Measurements from ENCODE around the gene SNRPB. TPM values are rescaled to one million over a fixed set of nuclear protein-coding genes. Genes with fewer than 3 reads are reported as not detected.

The SNRPB gene
- polyA plus RNA-seq, 4 donors: 147 to 316 (median 179) TPM

- DNase-seq (no peak), FAIRE-seq (no peak)
- peaks cover 23 to 36% (median 31%) of the 10 kb centered on the region in 3 donors for H3K36me3 ChIP-seq (ENCODE audit: control insufficient read depth in 3 of 3, insufficient read depth in 2 of 3, low read depth in 1 of 3, low read length in 3 of 3)
- no peaks in the 10 kb centered on the region for H3K27me3 ChIP-seq (ENCODE audit: control insufficient read depth in 3 of 3, insufficient read depth in 3 of 3, low read length in 3 of 3)
- 92 to 94% (median 92%) methylated on average over 3 of the region's 3 CpGs for WGBS, 3 donors
- no peaks in the 10 kb centered on the region for H3K9me3 ChIP-seq (ENCODE audit: control insufficient read depth in 2 of 2, insufficient read depth in 1 of 2, low read depth in 1 of 2, low read length in 1 of 2)
- H3K27ac ChIP-seq (ENCODE audit: low read depth in 1 of 3, low read length in 2 of 3): no peak overlapping the region
- no peaks in the 10 kb centered on the region for H3K4me1 ChIP-seq (ENCODE audit: control insufficient read depth in 3 of 3, insufficient read depth in 2 of 3, low read depth in 1 of 3, low read length in 2 of 3)
- H3K4me3 ChIP-seq (ENCODE audit: low read depth in 1 of 3, low read length in 3 of 3): no peak overlapping the region
Measured at GRCh38 chr20:2458919-2459499, 11.6 kb downstream of the SNRPB start.

GRCh38 chr20:2455771-2456497 lies 14.7 kb downstream of the SNRPB start:
- no peak for FAIRE-seq

GRCh38 chr20:2453792-2454191 lies 16.8 kb downstream of the SNRPB start:
- DNase-seq (no peak), FAIRE-seq (no peak)
- Histone ChIP-seq H3K4me3 (ENCODE audit: low read depth in 1 of 3, low read length in 3 of 3) (no peak overlapping the region), H3K9me3 (ENCODE audit: control insufficient read depth in 2 of 2, insufficient read depth in 1 of 2, low read depth in 1 of 2, low read length in 1 of 2) (no peaks in the 10 kb centered on the region), H3K36me3 (ENCODE audit: control insufficient read depth in 3 of 3, insufficient read depth in 2 of 3, low read depth in 1 of 3, low read length in 3 of 3) (no peaks in the 10 kb centered on the region), H3K4me1 (ENCODE audit: control insufficient read depth in 3 of 3, insufficient read depth in 2 of 3, low read depth in 1 of 3, low read length in 2 of 3) (no peaks in the 10 kb centered on the region), H3K27me3 (ENCODE audit: control insufficient read depth in 3 of 3, insufficient read depth in 3 of 3, low read length in 3 of 3) (no peaks in the 10 kb centered on the region), H3K27ac (ENCODE audit: low read depth in 1 of 3, low read length in 2 of 3) (no peak overlapping the region)
- 77 to 83% (median 83%) methylated on average over 3 of the region's 3 CpGs for WGBS, 3 donors

More at GRCh38 chr20:2455771-2456497, 14.7 kb downstream of the SNRPB start:
- H3K9me3 ChIP-seq (ENCODE audit: control insufficient read depth in 2 of 2, insufficient read depth in 1 of 2, low read depth in 1 of 2, low read length in 1 of 2): no peaks in the 10 kb centered on the region
- 77 to 89% (median 88%) methylated on average over 2 of the region's 2 CpGs for WGBS, 3 donors
- peaks cover 3 to 9% (median 8%) of the 10 kb centered on the region in 3 donors for H3K36me3 ChIP-seq (ENCODE audit: control insufficient read depth in 3 of 3, insufficient read depth in 2 of 3, low read depth in 1 of 3, low read length in 3 of 3)
- no peak overlapping the region for H3K4me3 ChIP-seq (ENCODE audit: low read depth in 1 of 3, low read length in 3 of 3)
- H3K4me1 ChIP-seq (ENCODE audit: control insufficient read depth in 3 of 3, insufficient read depth in 2 of 3, low read depth in 1 of 3, low read length in 2 of 3): no peaks in the 10 kb centered on the region
- no peak overlapping the region for H3K27ac ChIP-seq (ENCODE audit: low read depth in 1 of 3, low read length in 2 of 3)
- H3K27me3 ChIP-seq (ENCODE audit: control insufficient read depth in 3 of 3, insufficient read depth in 3 of 3, low read length in 3 of 3): no peaks in the 10 kb centered on the region
- no peak for DNase-seq

- DNase-seq (peak; percentile 68 to 73), FAIRE-seq (no peak)
- WGBS, 3 donors: 54 to 58% (median 56%) methylated on average over 8 of the region's 8 CpGs
- H3K27ac ChIP-seq (ENCODE audit: low read depth in 1 of 3, low read length in 2 of 3): no peak overlapping the region
- no peak overlapping the region for H3K4me3 ChIP-seq (ENCODE audit: low read depth in 1 of 3, low read length in 3 of 3)
- H3K4me1 ChIP-seq (ENCODE audit: control insufficient read depth in 3 of 3, insufficient read depth in 2 of 3, low read depth in 1 of 3, low read length in 2 of 3): no peaks in the 10 kb centered on the region
- no peaks in the 10 kb centered on the region for H3K9me3 ChIP-seq (ENCODE audit: control insufficient read depth in 2 of 2, insufficient read depth in 1 of 2, low read depth in 1 of 2, low read length in 1 of 2)
- H3K27me3 ChIP-seq (ENCODE audit: control insufficient read depth in 3 of 3, insufficient read depth in 3 of 3, low read length in 3 of 3): no peaks in the 10 kb centered on the region
- H3K36me3 ChIP-seq (ENCODE audit: control insufficient read depth in 3 of 3, insufficient read depth in 2 of 3, low read depth in 1 of 3, low read length in 3 of 3): no peaks in the 10 kb centered on the region
Measured at GRCh38 chr20:2451939-2452732, 18.5 kb downstream of the SNRPB start.

DNA sequence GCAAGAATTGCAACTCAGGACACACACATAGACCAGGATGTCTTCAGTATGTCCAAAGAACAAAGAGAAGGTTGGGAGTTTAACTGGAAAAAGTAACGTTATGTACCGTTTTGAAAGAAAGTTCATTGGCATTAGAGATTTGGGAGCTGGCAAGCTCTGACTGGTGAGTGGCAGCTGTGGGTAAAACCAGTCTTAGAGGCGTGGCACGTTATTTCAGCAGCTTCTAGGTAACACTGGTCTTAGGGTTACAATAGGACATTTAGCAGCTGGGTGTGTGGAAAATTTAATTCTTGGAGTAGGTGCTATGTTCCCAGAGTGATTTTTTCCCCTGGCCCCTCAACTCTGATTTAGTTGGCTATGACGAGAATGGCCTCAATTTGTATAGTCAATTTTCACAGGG lies 19.2 kb downstream of the SNRPB start:
- H3K4me1 ChIP-seq (ENCODE audit: control insufficient read depth in 3 of 3, insufficient read depth in 2 of 3, low read depth in 1 of 3, low read length in 2 of 3): no peaks in the 10 kb centered on the region
- H3K27ac ChIP-seq (ENCODE audit: low read depth in 1 of 3, low read length in 2 of 3): no peak overlapping the region
- 51 to 80% (median 67%) methylated on average over 5 of the region's 5 CpGs for WGBS, 3 donors
- no peak for DNase-seq
- no peaks in the 10 kb centered on the region for H3K27me3 ChIP-seq (ENCODE audit: control insufficient read depth in 3 of 3, insufficient read depth in 3 of 3, low read length in 3 of 3)
- H3K4me3 ChIP-seq (ENCODE audit: low read depth in 1 of 3, low read length in 3 of 3): no peak overlapping the region
- no peaks in the 10 kb centered on the region for H3K36me3 ChIP-seq (ENCODE audit: control insufficient read depth in 3 of 3, insufficient read depth in 2 of 3, low read depth in 1 of 3, low read length in 3 of 3)
- H3K9me3 ChIP-seq (ENCODE audit: control insufficient read depth in 2 of 2, insufficient read depth in 1 of 2, low read depth in 1 of 2, low read length in 1 of 2): no peaks in the 10 kb centered on the region
- FAIRE-seq: no peak

GRCh38 chr20:2449386-2449785 lies 21.2 kb downstream of the SNRPB start:
- H3K9me3 ChIP-seq (ENCODE audit: control insufficient read depth in 2 of 2, insufficient read depth in 1 of 2, low read depth in 1 of 2, low read length in 1 of 2): no peaks in the 10 kb centered on the region
- FAIRE-seq: no peak
- 86 to 97% (median 89%) methylated on average over 1 of the region's 1 CpG for WGBS, 3 donors

DNA sequence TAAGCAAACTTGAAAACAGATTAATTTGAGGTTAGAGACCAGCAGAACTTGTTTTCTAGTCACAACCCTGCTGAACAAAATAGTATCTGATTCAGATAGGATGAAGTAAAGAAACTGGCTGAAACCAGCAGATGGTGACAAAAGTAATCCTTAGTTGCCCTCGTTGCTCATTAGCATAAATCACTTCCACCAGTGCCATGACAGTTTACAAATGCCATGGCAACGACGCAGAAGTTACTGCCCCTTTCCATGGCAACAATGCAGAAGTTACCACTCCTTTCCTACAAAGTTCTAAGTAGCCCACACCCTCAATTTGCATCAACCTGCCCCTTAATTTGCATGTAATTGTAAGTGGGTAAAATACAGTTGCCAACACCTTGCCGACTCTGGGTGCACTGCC lies 23.7 kb downstream of the SNRPB start:
- FAIRE-seq (no peak), DNase-seq (no peak)
- WGBS, 3 donors: 72 to 79% (median 75%) methylated on average over 4 of the region's 4 CpGs

More at GRCh38 chr20:2449386-2449785, 21.2 kb downstream of the SNRPB start:
- Histone ChIP-seq H3K27me3 (ENCODE audit: control insufficient read depth in 3 of 3, insufficient read depth in 3 of 3, low read length in 3 of 3) (no peaks in the 10 kb centered on the region), H3K4me3 (ENCODE audit: low read depth in 1 of 3, low read length in 3 of 3) (no peak overlapping the region), H3K4me1 (ENCODE audit: control insufficient read depth in 3 of 3, insufficient read depth in 2 of 3, low read depth in 1 of 3, low read length in 2 of 3) (no peaks in the 10 kb centered on the region), H3K27ac (ENCODE audit: low read depth in 1 of 3, low read length in 2 of 3) (no peak overlapping the region), H3K36me3 (ENCODE audit: control insufficient read depth in 3 of 3, insufficient read depth in 2 of 3, low read depth in 1 of 3, low read length in 3 of 3) (no peaks in the 10 kb centered on the region)
- no peak for DNase-seq

GRCh38 chr20:2431185-2431584 lies 39.4 kb downstream of the SNRPB start:
- no peak for DNase-seq
- H3K9me3 ChIP-seq (ENCODE audit: control insufficient read depth in 2 of 2, insufficient read depth in 1 of 2, low read depth in 1 of 2, low read length in 1 of 2): no peaks in the 10 kb centered on the region
- no peaks in the 10 kb centered on the region for H3K4me1 ChIP-seq (ENCODE audit: control insufficient read depth in 3 of 3, insufficient read depth in 2 of 3, low read depth in 1 of 3, low read length in 2 of 3)
- peaks cover 0 to 8% (median 3%) of the 10 kb centered on the region in 3 donors for H3K27me3 ChIP-seq (ENCODE audit: control insufficient read depth in 3 of 3, insufficient read depth in 3 of 3, low read length in 3 of 3)
- no peak overlapping the region for H3K27ac ChIP-seq (ENCODE audit: low read depth in 1 of 3, low read length in 2 of 3)
- H3K4me3 ChIP-seq (ENCODE audit: low read depth in 1 of 3, low read length in 3 of 3): no peak overlapping the region
- H3K36me3 ChIP-seq (ENCODE audit: control insufficient read depth in 3 of 3, insufficient read depth in 2 of 3, low read depth in 1 of 3, low read length in 3 of 3): no peaks in the 10 kb centered on the region
- FAIRE-seq: no peak
- 28 to 47% (median 33%) methylated on average over 1 of the region's 1 CpG for WGBS, 3 donors

More for the DNA sequence above, 23.7 kb downstream of the SNRPB start:
- Histone ChIP-seq H3K27me3 (ENCODE audit: control insufficient read depth in 3 of 3, insufficient read depth in 3 of 3, low read length in 3 of 3) (no peaks in the 10 kb centered on the region), H3K27ac (ENCODE audit: low read depth in 1 of 3, low read length in 2 of 3) (no peak overlapping the region), H3K9me3 (ENCODE audit: control insufficient read depth in 2 of 2, insufficient read depth in 1 of 2, low read depth in 1 of 2, low read length in 1 of 2) (no peaks in the 10 kb centered on the region), H3K36me3 (ENCODE audit: control insufficient read depth in 3 of 3, insufficient read depth in 2 of 3, low read depth in 1 of 3, low read length in 3 of 3) (no peaks in the 10 kb centered on the region), H3K4me3 (ENCODE audit: low read depth in 1 of 3, low read length in 3 of 3) (no peak overlapping the region), H3K4me1 (ENCODE audit: control insufficient read depth in 3 of 3, insufficient read depth in 2 of 3, low read depth in 1 of 3, low read length in 2 of 3) (no peaks in the 10 kb centered on the region)
